Renal cortical epithelial cell (primary cell): ENCODE measurements around the gene C1orf174. TPM values are rescaled to one million over a fixed set of nuclear protein-coding genes. Genes with fewer than 3 reads are reported as not detected.

Experiments
- DNase-seq: peaks from one replicate; pipeline ENCODE4 v3.0.0-alpha.2; 2011; ENCODE audit warnings: low read depth
- total RNA-seq: library from RNA; depleted of rRNA; stranded (reverse); fragments of >200 nt; gene quantifications from 2 replicates; pipeline ENCODE4 v1.2.3, GENCODE V29; 2014

Gene C1orf174
- total RNA-seq, 1 donor from 2014 or later = 31.8 TPM

DNA sequence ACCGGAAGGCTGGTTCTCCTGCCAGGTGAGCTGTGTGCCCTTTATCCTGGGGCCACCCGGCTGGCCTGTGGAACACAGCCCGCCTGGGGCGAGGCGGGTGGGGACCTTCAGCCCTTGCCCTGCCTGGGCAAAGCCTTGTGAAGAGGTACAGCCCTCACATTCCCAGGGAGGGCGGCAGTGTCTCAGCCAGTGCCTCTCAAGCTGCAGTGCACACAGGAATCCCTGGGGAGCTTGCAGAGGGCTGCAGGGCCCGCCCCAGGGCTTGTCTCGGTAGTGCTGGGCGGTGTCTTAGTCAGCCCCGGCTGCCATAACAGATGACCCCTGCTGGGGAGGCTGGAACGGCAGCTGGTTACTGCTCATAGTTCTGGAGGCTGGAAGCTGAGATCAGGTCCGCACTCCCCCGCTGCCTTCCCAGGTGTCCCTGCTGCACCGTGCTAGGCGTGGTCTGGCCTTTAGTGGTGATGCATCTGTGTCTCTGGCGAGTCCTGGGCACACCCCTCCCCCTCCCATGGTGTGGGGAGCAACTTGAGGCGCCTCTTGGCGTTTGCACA, 30.2 kb downstream of the C1orf174 start:
- DNase-seq = peak; percentile 34

GRCh38 chr1:3868464-3869006, 31.5 kb downstream of the C1orf174 start:
- DNase-seq = no peak

DNA sequence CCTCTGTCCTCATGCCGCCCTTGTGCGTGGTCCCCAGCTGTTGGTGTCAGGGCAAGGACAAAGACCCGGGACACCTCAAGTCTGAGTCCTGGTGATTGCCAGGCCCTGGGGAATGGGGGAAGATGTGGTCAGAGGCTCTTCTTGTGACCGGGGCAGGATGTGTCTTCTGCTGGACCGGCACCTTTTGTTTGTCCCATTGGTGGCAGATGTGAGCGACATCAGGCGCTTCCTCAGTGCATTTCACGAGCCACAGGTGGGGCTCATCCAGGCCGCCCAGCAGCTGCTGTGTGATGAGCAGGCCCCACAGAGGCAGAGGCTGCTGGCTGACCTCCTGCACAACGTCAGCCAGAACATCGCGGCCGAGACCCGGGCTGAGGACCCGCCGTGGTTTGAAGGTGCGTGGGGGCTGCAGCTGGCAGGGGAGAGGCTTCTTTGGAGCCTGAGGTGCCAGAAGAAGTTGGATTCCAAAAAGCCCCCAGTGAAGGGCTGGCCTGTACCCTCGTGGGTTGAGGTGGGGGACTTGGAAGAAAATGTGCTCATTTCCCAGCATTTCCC, 34.4 kb downstream of the C1orf174 start:
- DNase-seq = no peak

GRCh38 chr1:3864884-3865283, 35.2 kb downstream of the C1orf174 start:
- DNase-seq = peak; percentile 57

- no peak for DNase-seq
Measured at GRCh38 chr1:3863231-3863935, 36.7 kb downstream of the C1orf174 start.

DNA sequence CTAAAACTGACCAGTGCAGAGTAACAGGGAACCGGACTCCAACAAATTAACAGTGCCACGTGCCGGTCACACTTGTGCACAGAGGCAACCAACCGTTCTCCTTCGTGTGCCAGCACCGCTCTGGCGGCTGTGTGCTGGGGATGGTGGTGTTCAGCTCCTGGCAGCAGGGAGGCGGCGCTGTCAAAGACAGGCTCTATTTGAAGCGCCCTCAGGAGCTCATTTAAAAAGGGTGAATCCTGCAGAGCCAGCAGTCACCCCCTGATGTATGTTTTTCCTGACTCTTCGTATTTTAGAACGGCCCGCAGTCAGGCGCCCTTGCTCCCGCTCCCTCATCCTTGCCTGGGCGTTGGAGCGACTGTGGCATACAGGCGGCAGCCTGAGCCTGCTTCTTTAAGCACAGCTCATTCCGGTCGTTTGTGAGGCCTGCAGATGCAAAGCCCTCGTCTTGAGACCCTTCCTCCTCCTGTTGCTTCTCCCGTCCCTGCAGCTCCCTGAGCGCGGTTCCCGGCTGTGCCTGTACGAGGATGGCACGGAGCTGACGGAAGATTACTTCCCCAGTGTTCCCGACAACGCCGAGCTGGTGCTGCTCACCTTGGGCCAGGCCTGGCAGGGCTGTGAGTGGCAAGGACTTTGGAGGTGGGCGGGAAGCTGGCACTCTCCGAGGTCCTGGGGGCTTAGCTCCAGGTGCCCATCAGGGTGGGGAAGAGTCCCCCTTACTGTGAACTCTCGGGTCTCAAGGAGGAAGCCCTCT, 41.7 kb downstream of the C1orf174 start:
- peak; percentile 29 for DNase-seq

GRCh38 chr1:3857791-3858129, 42.3 kb downstream of the C1orf174 start:
- no peak for DNase-seq

DNA sequence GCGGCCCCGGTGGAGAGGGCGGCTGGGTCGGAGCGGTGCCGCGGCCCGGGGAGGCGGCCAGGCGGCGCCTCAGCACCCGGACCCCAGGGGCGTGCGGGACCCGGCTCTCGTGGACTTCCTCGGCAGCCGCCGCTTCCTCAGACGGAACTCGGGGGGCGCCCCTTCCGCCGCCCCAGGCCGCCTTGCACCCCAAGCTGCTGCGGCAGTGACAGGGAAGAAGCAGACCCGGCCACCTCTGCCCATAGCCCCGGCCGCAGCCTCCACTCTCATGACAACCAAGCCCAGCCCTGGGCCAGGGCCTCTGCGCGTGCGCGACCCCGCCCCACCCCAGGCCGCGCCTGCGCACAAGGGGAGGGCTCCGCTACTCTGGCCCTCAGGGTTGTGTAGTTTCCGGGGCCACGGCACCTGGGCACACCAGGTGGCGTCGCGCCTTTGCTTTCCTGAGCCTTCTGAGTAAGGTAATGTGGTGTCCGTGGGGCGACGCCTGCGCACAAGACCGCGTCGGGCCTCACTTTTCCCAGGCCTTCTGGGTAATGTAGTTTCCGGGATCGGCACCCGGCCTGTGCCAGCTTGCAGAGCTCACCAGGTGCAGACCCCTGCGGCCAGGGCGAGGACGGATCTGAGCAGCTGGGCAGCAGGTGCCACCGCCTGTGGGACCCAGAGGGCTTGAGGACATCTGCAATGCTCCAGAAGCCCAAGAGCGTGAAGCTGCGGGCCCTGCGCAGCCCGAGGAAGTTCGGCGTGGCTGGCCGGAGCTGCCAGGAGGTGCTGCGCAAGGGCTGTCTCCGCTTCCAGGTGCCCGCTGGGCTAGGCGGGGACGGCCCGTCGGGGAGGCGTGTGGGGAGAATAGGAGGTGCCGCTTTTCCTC, 42.9 kb downstream of the C1orf174 start, which contains the start of the genes CEP104 and DFFB:
Gene CEP104, minus strand, starts transcription at position 289 of the 868 bp plus-strand sequence. CDS start 4,804 bp downstream, outside the sequence.
Gene DFFB, plus strand, starts transcription at position 554 of the 868 bp plus-strand sequence. Its CDS starts 128 bp downstream, at position 682.
- DNase-seq = peak; percentile 93

DNA sequence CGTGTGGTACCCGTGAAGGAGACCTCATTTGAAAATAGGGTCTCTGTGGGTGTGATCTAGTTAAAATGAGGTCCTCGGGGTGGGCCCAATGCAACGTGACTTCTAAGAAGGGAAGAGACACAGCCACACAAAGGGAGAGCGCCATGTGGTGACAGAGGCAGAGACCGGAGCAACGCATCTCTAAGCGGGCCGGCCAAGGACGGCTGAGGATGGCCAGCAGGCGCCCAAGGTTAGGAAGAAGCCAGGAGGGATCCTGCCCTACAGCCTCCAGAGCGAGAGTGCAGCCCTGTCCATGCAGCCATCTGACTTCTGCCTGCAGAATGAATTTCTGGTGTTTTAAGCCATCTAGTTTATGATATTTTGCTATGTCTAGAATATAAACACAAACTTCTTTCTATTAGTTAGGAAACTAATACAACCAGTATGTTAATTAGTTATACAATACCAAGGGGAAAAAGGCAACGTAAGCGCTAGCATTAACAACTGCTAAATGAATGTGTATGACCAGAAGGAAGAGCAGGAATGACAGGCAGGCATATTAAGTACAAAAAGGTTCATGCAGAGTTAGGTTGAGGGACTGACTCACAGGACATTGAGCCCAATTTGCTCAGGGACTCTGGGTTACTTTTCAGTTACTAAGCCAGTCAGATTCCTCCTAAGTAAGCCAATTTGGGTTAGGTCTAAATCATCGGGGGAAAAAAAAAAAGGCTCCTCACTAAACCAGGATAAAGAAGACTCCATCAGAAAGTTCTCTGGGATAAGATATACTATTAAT, 47.2 kb downstream of the C1orf174 start:
- DNase-seq = no peak

DNA sequence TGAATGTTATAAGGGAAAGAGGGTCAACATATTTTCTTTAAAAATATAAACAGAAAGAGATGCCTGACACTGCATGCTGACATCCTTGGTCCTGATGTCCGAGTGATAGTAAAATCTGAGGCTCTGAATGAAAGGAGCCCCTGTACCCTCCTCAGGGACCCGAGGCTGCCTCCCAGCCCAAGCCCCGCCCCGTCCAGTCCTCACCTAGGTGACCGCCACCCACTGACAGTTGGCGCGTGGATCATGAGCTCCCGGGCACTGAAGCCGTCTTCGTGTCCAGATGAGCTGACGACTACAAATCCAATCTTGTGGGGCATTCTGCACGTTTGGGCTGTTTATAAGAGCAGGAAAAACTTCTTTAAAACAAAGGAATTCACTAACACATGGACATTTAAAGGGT, 48.0 kb downstream of the C1orf174 start:
- no peak for DNase-seq

DNA sequence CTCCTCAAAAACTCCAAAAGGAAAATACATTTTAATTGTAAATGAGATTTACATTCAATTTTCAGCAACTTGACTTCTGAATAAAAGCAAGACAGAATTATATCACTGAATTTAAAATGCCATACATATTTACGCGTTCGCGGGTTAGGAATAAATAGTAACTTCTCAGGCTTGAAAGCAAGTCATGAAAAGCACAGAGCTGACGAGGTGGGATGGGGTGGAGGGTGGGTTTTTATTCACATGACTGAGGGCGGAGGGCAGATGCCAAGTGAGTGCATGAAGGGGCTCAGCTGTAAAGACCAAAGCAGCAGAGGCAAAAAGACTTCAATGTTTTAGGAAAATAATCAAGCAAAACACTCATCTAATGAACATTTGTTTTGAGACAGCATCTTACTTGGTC, 48.8 kb downstream of the C1orf174 start:
- DNase-seq = no peak

DNA sequence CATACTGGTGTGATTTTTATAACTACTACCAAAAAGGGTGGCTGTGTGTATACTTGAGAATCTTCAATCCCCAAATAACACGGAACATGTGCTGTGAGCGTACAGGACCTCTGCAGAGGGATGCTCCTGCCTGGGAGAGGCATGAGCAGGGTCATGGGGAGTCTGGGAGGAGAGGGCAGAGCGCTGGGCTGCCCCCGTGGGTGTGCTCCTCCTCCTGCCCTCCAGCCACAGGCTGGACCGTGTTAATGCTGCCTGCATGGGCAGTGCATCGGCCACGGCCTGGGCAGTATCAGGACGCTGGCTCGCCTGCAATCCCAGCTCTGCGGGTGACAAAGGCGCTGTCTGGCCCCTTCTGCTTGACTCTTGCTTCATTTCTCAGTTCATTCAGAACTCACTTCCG, 49.2 kb downstream of the C1orf174 start:
- DNase-seq = no peak

GRCh38 chr1:3847081-3847480, 53.0 kb downstream of the C1orf174 start:
- no peak for DNase-seq

DNA sequence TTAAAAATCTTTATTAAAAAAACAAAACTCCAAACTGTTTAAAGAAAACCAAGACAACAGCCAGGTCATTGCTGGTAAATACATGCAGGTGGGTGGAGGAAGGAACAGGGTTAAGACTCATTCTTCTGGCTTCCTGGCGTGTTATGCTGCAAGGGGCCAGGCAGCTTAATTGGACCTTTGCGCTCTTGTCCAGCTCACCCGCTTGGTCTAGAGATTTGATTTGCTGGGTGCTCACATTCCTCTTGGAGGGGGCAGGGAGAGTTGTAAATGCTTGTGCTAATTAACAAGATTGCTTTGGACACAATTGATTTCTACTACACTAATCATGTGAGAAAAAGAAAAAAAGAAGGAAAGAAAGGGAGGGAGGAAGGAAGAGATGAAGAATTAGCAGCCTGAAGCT, 53.5 kb downstream of the C1orf174 start:
- DNase-seq = no peak

GRCh38 chr1:3842912-3843311, 57.2 kb downstream of the C1orf174 start:
- no peak for DNase-seq

GRCh38 chr1:3841491-3841890, 58.6 kb downstream of the C1orf174 start:
- DNase-seq = no peak
